Measurements from ENCODE around the gene PPT2.

PPT2 gene

GRCh38 chr6:32153564-32154513 is at the start of gene PPT2:
PPT2 (plus strand) TSS chr6:32154141; CDS start chr6:32154595, 454 bp downstream.
- peak within 1 kb of the TSS; percentile 33; the same call in 1 of the 2 replicates for H3K9ac ChIP-seq
- no peaks in the 10 kb centered on the region for H4K20me1 ChIP-seq (ENCODE audit: insufficient read depth)
- H3K36me3 ChIP-seq (ENCODE audit: insufficient read depth), result no peaks in the 10 kb centered on the region
- no peak for TF ChIP-seq CTCF (conservative IDR thresholded peaks at IDR 0.05; ENCODE audit: low read depth, low read length)
- H3K79me2 ChIP-seq (ENCODE audit: insufficient read depth, low read depth), result no peaks in the 10 kb centered on the region
- H3K27me3 ChIP-seq (ENCODE audit: insufficient read depth, low read depth), result peaks cover 6% of the 10 kb centered on the region; the same call in 1 of the 2 replicates
- H3K27ac ChIP-seq, result no peak within 1 kb of the TSS
- H2AFZ ChIP-seq (ENCODE audit: low read depth), result peak within 1 kb of the TSS; percentile 76
- H3K4me1 ChIP-seq (ENCODE audit: low read depth, poor library complexity, severe bottlenecking), result no peaks in the 10 kb centered on the region
- H3K4me3 ChIP-seq (IDR thresholded peaks at IDR 0.05; ENCODE audit: insufficient read depth, low read depth, low read length), result no peak within 1 kb of the TSS
- peak within 1 kb of the TSS; percentile 55 for H3K4me2 ChIP-seq

- Histone ChIP-seq H3K27ac (no peak overlapping the region), H3K4me1 (ENCODE audit: low read depth, poor library complexity, severe bottlenecking) (no peaks in the 10 kb centered on the region), H3K4me2 (no peak overlapping the region), H2AFZ (ENCODE audit: low read depth) (no peak overlapping the region), H3K4me3 (IDR thresholded peaks at IDR 0.05; ENCODE audit: insufficient read depth, low read depth, low read length) (no peak overlapping the region), H3K79me2 (ENCODE audit: insufficient read depth, low read depth) (no peaks in the 10 kb centered on the region), H4K20me1 (ENCODE audit: insufficient read depth) (no peaks in the 10 kb centered on the region), H3K27me3 (ENCODE audit: insufficient read depth, low read depth) (peaks cover 43% of the 10 kb centered on the region; the same call in 1 of the 2 replicates), H3K9ac (no peak overlapping the region), H3K36me3 (ENCODE audit: insufficient read depth) (no peaks in the 10 kb centered on the region)
- no peak for TF ChIP-seq CTCF (conservative IDR thresholded peaks at IDR 0.05; ENCODE audit: low read depth, low read length)
These were observed 48.5 kb upstream of the PPT2 start for GRCh38 chr6:32105433-32105832.

- Histone ChIP-seq H3K27me3 (ENCODE audit: insufficient read depth, low read depth) (peaks cover 43% of the 10 kb centered on the region; the same call in 1 of the 2 replicates), H3K4me1 (ENCODE audit: low read depth, poor library complexity, severe bottlenecking) (no peaks in the 10 kb centered on the region), H4K20me1 (ENCODE audit: insufficient read depth) (no peaks in the 10 kb centered on the region), H3K36me3 (ENCODE audit: insufficient read depth) (no peaks in the 10 kb centered on the region), H3K27ac (no peak overlapping the region), H3K4me3 (IDR thresholded peaks at IDR 0.05; ENCODE audit: insufficient read depth, low read depth, low read length) (no peak overlapping the region), H2AFZ (ENCODE audit: low read depth) (no peak overlapping the region), H3K9ac (no peak overlapping the region), H3K79me2 (ENCODE audit: insufficient read depth, low read depth) (no peaks in the 10 kb centered on the region), H3K4me2 (no peak overlapping the region)
- TF ChIP-seq CTCF (conservative IDR thresholded peaks at IDR 0.05; ENCODE audit: low read depth, low read length), result no peak
These were observed 46.5 kb upstream of the PPT2 start for GRCh38 chr6:32107406-32107805.

GRCh38 chr6:32108094-32108627 is 45.8 kb upstream of the PPT2 start:
- H3K9ac ChIP-seq, result no peak overlapping the region
- no peak overlapping the region for H3K4me3 ChIP-seq (IDR thresholded peaks at IDR 0.05; ENCODE audit: insufficient read depth, low read depth, low read length)
- H3K4me1 ChIP-seq (ENCODE audit: low read depth, poor library complexity, severe bottlenecking), result no peaks in the 10 kb centered on the region
- no peaks in the 10 kb centered on the region for H3K79me2 ChIP-seq (ENCODE audit: insufficient read depth, low read depth)
- H3K36me3 ChIP-seq (ENCODE audit: insufficient read depth), result no peaks in the 10 kb centered on the region
- H3K4me2 ChIP-seq, result no peak overlapping the region
- H4K20me1 ChIP-seq (ENCODE audit: insufficient read depth), result no peaks in the 10 kb centered on the region
- no peak overlapping the region for H2AFZ ChIP-seq (ENCODE audit: low read depth)
- H3K27me3 ChIP-seq (ENCODE audit: insufficient read depth, low read depth), result peaks cover 43% of the 10 kb centered on the region; the same call in 1 of the 2 replicates
- no peak overlapping the region for H3K27ac ChIP-seq
- no peak for TF ChIP-seq CTCF (conservative IDR thresholded peaks at IDR 0.05; ENCODE audit: low read depth, low read length)

Data from KMS-11 (cell line).